ENCODE results near the gene PALD1.

DNA sequence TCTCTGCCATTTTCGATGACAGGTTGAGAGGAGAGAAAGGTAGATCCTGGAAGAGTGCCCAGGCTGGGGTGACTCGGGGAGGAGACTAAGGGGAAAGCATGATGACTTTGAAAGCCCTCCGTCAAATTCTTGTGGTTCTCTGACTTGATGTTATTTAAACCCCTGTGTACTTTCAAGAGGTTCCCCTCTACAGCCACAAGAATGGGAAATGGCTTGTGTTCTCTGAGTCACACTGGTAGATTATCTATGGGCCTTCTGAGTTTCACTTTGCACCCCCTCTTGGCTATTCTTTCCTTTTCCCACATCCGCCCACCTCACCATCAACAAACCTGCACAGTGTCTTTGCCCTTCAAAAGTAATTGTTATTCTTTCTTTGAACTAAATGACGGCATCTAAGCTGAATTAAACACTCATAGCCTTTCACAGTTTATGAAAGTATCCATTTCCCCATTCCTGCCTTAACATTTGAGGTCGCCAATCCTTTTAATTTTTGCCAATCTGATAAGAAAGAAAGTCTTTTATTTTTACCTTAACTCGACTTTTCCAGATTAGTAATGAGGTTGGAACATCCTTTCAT is 99.9 kb downstream of the PALD1 start:
- TF ChIP-seq, protein P1, sequence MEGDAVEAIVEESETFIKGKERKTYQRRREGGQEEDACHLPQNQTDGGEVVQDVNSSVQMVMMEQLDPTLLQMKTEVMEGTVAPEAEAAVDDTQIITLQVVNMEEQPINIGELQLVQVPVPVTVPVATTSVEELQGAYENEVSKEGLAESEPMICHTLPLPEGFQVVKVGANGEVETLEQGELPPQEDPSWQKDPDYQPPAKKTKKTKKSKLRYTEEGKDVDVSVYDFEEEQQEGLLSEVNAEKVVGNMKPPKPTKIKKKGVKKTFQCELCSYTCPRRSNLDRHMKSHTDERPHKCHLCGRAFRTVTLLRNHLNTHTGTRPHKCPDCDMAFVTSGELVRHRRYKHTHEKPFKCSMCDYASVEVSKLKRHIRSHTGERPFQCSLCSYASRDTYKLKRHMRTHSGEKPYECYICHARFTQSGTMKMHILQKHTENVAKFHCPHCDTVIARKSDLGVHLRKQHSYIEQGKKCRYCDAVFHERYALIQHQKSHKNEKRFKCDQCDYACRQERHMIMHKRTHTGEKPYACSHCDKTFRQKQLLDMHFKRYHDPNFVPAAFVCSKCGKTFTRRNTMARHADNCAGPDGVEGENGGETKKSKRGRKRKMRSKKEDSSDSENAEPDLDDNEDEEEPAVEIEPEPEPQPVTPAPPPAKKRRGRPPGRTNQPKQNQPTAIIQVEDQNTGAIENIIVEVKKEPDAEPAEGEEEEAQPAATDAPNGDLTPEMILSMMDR (conservative IDR thresholded peaks at IDR 0.05 in 1 of 2, IDR thresholded peaks at IDR 0.05 in 1 of 2; ENCODE audit: low read depth in 1 of 2, low read length in 2 of 2): no peak
- TF ChIP-seq EZH2 (IDR thresholded peaks at IDR 0.05; ENCODE audit: low read length, missing control alignments): no peak

Data from fibroblast of lung (primary cell).